Smooth muscle cell of the brain vasculature (primary cell): ENCODE results near the gene SMIM17.

Experiments
- DNase-seq: peaks from one replicate; pipeline ENCODE4 v3.0.0-alpha.2; 2012; ENCODE audit warnings: low read depth, low spot score

SMIM17 gene

DNA sequence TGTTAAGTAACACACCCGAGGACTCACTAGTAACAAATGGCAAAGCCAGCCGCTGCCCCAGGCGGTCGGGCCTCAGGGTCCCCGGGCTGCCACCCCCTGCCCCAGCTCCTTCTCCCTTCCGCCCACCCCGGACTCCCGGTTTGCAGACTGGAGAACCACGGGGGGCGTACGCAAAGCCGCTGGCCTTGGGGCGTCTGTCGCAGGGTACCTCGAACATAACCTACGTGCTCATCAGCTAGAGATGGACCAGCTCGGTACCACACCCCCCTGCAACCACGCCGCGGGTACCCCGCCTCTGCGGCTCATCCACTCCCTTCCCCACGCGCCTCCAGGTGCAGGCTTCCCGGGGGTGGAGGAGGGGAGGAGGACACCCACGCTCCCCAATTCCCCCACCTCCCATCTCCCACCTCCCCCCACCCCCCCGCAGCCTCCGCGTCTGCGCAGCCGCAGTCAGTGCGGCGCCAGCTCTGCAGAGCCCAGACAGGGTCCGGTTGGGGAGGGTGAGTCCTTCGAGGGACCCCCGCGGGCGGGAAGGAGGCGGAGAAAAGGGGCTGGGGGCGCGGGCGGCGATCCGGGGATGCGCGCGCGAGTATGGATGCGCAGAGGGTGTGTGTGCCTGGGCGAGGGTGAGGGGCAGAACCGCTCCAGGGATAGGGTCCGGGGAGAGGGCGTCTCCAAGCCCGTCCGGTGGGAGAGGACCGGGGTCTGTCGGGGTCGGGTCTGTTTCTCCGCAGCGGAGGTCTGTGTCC lies at the start of gene SMIM17:
SMIM17 (plus strand) TSS at position 449 of the 749 bp plus-strand sequence. CDS start 2,509 bp downstream, outside the sequence.
- no peak for DNase-seq

DNA sequence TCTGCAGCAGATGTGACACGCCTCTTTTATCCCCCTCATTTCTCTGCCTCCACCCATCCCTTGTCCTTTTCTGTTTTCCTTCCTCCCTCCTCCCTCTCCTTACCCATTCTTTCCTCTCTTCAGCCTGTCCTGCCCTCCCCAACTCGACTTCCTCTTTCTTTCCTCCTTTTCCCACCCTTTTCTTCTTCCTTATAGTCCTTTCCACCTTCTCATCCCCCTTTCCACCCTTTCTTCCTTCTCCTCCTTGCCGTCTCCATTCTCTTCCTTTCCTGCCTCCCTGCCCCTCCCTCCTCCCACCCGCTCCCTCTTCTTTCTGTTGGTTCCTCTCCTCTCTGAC lies 48.5 kb upstream of the SMIM17 start:
- DNase-seq = no peak

DNA sequence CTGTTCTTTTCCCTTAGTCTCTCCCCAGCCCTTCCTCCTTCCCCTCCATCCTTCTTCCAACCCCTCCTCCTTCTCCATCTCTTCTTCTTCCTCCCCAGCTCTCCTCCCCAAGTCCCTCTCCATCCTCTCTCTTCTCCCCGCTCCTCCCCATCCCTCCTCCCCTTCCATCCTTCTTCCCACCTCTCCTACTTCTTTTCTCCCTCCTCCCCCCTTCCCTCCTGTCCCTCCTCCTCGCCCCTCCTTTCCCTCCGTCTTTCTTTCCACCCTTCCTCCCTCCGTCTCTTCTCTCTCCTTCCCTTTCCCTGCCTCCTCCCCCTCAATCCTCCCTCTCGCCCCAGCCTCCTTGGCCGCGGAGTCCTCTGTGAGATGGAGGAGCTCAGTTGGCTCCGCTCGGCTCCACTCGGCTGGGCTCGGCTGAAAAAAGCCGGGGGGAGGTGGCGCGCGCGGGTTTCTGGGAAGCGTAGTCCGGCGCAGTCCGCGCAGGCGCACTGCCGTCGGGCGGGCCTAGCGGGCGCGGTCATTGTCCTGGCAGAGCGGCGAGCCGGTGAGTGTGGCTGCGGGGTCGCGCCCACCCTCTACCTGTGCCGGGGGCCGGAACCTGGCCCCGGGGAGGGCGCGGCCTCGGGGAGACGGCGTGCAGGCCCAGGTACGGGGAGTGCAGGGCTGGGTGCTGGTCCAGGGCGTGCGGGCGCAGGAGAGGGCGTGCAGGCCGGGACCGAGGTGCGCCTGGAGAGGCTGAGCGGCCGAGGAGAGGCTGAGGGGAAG lies 48.0 kb upstream of the SMIM17 start, which contains the start of gene ZNF71:
ZNF71 (plus strand) TSS at position 520 of the 765 bp plus-strand sequence. CDS start 6,257 bp downstream, outside the sequence.
- DNase-seq = peak; percentile 64

DNA sequence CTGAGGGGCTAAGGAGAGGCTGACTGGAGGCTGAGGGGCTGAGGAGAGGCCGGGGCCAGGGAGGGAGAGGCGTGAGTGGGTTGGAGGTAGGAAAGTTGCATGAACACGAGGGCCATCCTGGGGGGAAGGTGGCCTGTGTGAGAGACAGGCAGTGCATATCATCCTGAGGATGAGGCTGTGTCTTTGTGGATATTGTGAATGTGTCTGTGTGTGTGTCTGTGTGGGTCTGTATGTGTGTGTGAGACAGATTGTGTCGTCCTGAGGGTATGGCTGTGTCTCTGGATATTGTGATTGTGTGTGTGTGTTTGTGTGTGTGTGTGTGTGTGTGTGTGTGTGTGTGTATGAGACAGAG lies 47.4 kb upstream of the SMIM17 start:
- DNase-seq = no peak

DNA sequence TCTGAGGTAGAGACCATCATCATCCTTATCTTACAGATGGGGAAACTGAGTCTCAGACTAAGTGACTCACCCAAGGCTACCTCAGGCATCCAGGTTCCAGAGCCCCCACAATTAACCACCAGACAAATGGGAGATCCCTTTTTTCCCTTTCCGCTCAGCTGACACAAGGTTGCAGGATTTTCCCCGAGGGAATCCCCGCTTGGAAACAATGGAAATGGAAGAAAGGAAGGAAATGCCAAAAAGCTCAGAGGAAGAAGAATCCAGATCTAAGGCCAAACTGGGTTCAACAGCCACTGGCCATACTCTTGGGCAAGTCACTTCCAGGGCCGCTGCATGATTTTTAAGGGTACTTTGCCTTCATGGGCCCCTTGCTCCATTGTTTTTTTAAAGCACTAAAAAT lies 46.3 kb upstream of the SMIM17 start:
- DNase-seq = no peak

DNA sequence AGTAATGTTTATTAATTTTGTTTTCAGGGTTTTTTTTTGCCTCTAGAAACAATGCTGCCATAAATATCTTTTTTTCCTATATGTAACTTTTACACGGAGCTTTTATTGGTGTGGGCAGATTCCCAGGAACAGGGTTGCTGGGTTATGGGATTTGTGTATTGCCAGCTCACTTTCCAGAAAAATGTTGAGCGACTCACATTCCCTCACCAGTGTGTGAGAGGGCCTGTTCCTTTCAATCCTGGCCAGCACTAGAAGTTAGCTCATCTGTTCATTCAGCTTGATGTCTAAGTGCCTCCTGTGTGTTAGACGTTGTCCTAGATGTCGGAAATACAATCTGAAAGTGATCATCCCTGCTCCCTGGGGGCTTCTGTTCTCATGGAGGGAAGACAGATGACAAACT lies 45.3 kb upstream of the SMIM17 start:
- no peak for DNase-seq

DNA sequence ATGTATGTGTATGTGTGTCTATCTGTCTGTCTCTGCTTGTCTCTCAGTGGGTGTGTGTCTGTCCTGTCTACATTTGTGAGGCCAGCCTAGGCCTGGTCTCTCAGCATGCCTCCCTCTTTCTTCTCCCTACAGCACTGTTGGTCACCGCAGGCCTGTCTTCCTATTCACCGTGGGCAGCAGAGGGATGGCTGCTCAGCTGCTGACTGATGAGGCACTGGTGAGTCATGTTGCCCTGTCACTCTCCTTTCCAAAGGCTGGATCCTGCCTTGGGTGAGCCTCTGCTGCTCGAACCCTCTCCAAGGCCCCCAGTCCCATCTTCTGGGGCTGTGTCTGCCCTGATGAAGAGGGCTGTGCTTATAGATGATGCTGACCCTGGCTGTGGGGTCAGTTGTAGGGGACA lies 41.6 kb upstream of the SMIM17 start:
- no peak for DNase-seq

DNA sequence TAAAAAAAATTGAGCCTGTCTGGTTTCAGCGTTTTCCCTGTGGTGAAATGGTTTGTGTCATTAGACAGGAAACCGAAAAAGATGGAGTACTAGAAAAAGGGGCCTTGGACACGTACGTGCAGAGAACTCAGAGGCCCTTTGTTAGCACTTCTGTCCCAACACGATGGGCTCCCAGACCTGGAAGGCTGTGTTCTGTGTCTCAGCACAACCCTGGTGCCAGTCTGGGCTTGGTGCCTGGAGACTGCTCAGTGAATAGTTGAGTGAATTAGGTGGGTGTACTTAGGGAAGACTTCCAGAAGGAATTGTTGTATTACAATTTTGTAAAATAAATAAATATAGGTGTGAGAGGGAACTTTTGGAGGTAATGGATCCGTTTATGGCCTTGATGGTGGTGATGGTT lies 39.1 kb upstream of the SMIM17 start:
- no peak for DNase-seq

DNA sequence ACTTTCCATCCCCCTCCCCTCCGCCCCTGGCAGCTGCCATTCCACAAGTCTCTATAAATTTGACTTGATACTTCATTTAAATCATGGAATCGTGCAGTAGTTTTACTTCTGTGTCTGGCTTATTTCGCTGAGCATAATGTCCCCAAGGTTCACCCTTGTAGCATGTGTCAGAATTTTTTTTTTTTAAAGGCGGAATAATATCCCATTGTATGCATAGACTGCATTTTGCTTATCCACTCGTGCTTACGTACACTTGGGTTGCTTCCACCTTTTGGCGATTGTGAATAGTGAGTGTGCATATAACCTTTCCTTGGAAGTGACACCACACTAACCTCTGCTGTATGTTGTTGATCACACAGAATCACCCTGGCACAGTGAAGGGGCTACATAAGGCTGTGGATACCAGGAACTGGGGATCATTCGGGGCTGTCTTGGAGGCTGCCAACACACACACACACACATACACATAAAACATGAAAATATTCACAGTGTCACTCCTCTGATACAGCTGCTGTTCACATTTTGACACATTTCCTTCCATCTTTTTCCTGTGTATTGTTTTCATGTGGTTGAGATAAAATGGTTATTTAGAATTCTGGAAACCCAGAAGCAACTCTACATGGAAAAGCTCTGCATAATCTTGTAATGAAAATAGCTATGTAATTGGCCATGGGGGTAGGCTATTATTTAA lies 34.5 kb upstream of the SMIM17 start:
- no peak for DNase-seq

DNA sequence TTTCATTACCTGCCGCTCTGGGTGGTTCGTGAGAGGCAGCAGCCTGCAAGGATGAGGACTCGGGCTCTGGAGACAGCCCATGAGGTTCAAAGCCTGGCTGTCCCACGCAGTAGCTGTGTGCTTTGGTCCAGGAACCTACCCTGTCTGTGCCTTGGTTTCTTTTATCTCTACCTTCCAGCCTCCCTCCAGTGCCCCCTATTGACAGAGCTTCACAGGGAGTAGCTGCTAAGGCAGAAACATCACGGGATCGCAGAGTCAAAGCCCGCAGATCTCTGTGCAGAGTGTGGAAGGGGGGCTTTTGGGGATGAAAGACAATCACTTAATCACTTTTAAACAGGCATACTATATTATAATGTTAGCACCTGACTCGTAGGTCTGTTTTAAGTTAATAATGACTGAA lies 31.7 kb upstream of the SMIM17 start:
- no peak for DNase-seq

DNA sequence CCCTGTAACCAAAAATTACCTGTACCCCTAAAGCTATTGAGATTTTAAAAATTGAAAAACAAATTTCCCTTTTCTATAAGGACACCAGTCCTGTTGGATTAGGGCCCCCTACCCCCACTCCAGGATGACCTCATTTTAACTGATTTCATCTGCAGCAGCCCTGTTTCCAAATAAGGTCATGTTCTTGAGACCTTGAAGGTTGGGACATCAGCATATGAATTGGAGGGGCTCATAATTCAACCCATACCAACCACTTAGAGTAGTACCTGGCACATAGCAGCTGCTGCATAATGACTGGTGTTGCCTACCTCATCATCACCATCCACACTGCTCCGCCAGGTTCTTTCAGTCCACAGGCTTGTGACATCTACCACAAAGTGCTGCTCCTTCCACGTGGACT lies 30.2 kb upstream of the SMIM17 start:
- no peak for DNase-seq

DNA sequence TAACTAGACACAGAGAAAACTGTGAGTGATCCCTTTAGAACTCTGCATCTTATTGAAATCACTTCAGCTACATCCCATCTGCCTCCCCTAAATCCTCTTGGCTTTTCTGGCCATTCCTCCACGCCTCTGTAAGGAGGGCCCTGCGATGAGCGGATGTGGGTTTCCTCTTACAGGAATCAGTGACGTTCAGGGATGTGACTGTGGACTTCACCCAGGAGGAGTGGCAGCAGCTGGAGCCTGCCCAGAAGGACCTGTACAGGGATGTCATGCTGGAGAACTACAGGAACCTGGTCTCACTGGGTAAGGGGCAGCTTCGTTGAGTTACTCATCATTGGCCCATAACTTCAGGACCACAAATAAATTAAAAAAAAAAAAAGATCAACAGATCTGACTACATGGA lies 29.3 kb upstream of the SMIM17 start:
- no peak for DNase-seq

DNA sequence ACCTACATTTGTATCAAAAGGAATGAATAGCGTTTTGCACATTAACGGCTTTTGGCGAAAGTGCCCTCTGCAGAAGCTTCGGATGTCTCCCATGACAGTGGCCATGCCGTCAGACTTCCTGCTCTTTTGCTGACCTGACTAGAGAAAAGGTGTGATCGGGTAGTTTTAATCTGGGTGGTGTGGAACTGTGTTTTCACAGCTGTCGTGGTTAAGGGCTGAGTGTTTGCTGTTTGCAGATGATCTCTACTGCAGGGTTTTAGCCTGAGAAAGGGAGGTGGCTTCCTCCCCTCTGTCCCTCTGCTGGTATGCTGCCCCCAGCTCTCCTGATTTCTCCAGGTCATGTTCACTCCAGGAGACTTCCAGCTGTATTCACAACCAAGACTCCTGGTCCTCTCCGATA lies 25.4 kb upstream of the SMIM17 start:
- DNase-seq = no peak

DNA sequence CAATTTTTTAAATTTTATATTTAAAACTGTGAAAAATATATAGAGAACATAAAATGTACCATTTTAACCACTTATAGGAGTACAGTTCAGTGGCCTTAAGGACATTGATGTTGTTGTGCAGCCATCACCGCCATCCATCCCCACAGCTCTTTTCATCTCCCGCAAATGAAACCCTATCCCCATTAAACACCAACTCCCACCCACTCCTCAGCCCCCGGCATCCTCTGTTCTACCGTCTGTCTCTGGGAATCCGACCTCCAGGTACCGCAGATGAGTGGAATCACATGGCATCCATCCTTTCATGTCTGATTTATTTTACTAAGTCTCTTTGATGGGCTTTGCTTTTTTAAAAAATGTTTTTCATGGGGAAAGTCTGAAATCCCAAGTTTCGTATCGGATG lies 23.8 kb upstream of the SMIM17 start:
- DNase-seq = no peak

DNA sequence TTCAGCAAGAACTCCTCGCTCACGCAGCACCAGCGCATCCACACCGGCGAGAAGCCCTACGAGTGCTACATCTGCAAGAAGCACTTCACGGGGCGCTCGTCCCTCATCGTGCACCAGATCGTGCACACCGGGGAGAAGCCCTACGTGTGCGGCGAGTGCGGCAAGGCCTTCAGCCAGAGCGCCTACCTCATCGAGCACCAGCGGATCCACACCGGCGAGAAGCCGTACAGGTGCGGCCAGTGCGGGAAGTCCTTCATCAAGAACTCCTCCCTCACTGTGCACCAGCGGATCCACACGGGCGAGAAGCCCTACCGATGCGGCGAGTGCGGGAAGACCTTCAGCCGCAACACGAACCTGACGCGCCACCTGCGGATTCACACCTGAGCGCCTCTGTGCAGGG lies 20.6 kb upstream of the SMIM17 start:
- no peak for DNase-seq

DNA sequence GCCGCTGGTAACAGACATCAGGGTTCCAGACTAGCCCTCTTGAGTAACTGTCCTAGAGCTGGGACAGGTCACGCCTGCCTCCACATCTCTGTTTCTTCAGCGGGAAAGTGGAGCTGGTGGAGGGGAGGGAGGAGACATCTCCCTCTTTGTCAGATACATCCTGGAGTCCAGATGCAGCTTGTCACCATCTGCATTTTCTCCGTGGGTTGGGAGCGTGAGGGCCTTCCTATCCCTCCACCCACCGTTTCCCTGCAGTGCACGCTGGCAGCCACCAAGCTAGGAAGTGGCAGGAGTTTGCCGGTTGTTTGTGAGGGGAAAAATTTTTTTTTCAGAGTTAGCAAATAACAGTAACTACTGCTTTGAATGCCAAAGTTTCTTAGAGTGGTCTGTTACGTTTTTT lies 20.0 kb upstream of the SMIM17 start:
- no peak for DNase-seq

DNA sequence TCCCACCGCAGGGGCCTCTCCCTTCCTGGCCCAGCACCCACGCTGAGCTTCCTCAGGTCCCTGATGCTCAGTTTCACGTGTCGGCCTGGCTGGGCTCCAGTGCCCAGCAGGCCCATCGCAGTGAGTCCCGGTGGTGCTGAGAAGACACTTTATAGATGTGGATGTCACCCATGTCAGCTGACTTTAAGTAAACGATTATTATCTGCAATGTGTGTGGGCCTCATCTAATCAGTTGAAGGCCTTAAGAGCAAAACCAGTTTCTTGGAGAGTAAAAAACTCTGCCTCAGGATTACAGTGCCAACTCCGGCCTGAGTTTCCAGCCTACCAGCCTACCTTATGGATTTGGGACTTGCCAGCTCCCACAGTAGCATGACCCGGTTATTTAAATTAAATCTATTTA lies 17.3 kb upstream of the SMIM17 start:
- DNase-seq = no peak

DNA sequence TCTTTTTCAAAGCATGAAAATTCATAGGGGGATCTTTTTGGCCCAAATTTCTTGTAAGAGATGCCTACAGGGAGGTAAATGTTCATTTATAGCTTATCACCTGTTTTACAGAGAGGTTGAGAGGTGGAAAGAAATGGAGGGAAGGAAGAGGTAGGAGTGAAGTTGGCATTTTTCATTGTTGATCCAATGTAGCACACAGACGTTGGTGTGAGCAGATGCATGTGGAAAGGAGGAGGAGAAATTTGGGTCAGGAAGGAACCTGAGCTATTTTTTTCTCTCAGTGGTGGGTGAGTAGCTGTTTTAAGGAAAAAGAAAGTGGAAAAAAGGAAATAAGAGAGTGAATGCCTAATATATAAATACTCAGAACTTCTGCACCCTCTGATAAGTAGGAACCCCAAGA lies 9.9 kb upstream of the SMIM17 start:
- DNase-seq = no peak

DNA sequence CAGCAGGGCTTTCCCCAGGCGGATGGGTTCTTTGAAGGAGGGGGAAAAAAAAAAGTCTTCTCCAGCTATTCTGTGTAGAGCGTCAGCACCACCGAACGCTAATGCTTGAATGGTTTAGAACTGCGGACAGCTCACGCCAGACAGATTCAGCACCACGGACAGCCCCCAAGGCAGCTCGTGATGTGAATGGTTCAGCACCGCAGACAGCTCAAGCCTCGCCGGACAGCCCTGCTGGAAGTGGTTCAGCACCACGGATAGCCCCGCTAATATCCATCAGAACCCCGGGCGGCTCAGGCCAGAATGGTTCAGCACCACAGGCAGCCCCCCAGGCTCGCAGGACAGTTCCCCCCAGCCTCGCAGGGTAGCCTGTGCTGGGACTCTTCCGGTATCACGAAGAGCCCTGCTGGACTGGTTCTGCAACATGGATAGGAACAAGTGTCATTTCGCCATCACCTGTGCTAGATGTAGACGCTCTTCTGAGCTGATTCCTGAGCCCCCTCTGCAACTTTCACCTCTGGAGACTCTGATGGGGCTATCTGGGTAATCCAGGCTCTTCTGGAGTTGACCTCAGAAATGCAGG lies 4.9 kb upstream of the SMIM17 start:
- DNase-seq = peak; percentile 18

DNA sequence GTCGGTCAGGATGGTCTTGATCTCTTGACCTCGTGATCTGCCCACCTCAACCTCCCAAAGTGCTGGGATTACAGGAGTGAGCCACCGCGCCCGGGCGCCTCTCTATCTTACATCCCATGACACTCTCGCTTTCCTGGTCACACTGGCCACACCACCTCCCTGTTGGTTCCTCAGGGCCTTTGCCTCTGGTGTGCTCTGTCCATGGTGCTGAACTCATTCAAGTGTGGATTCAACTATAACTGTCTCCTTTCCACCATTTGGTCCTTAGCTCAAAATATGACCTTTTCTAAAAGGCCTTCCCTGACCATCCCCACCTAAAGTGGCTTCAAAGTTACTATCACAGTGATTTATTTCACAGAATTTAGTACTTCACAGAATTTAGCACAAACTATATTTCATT lies 3.7 kb upstream of the SMIM17 start:
- DNase-seq = no peak

DNA sequence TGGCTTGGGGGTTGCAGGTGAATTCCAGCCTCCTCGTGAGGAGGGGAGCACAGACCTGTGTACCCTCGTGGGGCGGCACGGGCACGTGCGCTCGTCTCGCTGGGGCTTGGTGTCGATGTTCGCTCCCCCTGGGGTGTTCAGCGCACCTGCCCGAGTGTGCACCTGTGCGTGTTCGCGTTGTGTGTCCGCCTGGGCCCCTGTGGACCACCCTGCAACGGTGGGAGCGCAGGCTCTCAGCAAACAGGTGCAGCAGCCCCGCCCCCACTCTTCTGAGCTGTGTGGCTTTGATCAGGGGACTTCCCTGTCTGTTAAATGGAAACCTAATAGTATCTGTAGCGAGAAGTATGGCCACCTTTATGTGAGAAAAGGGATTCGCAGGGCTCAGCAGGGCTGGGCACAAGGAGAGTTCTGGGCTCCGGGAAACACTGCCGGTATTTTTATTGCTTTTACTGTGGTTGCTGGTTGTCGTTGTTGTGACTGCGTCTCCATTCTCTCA lies 549 bp downstream of the SMIM17 start:
- DNase-seq = no peak

DNA sequence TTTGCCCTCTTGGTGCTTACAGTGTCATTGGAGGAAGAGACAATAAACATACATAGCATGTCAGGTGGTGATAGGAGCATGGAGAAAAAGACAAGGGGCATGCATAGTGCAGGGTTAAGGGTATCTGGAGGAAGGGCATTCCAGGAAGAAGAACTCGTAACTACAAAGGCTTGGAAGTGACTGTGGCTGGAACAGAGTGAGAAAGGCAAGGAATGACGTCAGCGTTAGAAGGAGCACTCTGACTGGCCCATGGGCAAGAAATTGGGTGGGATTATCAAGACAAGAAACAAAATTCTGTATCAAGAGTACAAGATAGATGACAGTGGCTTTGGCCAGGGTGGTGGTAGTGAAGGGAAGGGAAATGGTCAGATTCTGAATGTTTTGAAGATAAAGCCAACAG lies 11.2 kb downstream of the SMIM17 start:
- no peak for DNase-seq
